ENCODE data around the gene ZFP36. TPM values are rescaled to one million over a fixed set of nuclear protein-coding genes. Genes with fewer than 3 reads are reported as not detected.
"Not testable (repeated sequence)": the region's sequence is repeated elsewhere in the genome, so short reads cannot be mapped to it uniquely, and the experiment has no call there.

ZFP36 gene
- polyA plus RNA-seq, 1 donor, result 36.5 TPM

DNA sequence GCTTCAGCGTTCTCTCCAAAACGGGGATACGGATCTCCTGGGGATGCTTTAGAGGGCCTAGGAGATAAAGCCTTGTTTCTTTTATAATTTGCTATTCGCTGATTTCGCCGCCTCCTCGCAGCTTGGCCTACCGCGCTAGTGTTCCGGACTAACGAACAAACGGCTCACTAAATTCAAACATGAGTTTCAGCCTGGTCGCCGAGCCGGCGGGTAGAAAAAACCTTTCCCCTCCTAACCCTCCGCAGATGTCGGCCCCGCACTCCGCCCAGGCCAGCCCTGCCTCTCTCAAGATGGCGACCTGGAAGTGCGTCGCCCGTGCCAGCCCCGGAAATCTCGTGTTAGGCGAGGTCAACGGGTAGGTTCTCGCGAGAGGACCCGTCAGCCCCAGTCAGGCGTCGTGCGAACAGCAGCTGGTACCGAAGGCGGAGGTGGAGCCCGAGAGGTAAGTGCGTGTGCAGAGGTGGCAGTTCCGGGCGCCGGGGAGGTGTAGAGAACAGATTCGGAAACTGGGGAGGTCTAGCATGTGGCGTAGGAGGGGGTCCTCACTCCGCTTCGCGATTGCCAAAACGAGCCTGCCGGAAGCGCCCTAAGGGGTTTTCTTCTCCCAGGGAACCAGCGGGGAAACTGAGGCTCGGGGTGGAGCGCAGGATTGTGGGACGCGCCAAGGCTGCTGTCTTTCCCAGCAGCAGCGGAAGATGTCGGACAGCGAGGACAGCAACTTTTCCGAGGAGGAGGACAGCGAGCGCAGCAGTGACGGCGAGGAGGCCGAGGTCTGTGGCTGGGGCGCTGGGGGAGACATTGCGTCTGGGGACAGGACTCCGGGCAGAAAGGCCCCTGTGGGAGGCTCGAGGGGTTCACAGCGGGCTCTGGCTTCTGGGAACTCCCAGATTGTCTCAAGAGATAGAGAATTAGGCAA, 38.8 kb downstream of the ZFP36 start, which contains the start of gene SUPT5H:
Gene SUPT5H (plus strand): TSS at position 387 of the 916 bp plus-strand sequence. CDS start 309 bp downstream, at position 696.
- DNase-seq (ENCODE audit: low read depth), result peak; percentile 86

DNA sequence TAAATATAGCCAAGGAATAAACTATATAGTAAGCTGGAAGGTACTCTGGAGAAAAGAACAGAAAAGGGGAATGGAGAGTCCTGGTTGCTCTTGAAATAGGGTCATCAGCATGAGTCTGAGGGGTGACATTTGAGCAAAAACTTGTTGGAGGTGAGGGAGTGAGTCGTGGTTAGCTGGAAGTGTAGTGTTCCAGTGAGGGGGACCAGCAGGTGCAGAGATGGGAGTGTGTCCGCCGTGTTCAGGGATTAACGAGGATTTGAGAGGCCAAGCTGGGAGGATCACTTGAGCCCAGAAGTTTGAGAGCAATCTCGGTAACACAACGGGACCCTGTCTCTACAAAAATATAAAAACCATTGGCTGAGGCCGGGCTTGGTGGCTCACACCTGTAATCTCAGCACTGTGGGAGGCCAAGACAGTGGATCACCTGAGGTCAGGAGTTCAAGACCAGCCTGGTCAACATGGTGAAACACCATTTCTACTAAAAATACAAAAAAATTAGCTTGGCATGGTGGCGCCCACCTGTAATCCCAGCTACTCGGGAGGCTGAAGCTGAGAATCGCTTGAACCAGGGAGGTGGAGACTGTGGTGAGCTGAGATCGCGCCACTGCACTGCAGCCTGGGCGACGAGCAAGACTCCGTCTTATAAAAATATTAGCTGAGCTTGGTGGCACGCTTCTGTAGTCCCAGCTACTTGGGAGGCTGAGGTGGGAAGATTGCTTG, 39.9 kb downstream of the ZFP36 start:
- no peak for DNase-seq (ENCODE audit: low read depth)

DNA sequence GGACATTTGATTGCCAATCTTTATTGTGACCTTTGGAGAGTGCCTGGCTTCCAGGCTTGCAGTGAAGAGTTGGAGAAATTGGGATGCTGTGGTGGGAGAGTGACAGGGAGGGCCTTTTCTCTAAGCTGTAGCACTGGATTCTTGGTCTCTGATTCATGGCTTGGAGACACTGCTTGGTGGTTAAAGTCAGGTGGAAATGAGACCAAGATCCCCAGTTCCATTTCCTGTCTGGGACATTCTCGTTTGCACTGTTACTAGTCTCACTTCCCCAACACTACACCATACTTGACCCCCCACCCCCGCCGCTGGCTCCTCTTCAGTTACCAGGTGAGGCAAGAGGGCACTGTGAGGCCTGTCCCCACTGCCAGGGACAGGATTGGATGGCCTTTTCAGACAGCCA, 41.6 kb downstream of the ZFP36 start:
- DNase-seq (ENCODE audit: low read depth), result no peak

DNA sequence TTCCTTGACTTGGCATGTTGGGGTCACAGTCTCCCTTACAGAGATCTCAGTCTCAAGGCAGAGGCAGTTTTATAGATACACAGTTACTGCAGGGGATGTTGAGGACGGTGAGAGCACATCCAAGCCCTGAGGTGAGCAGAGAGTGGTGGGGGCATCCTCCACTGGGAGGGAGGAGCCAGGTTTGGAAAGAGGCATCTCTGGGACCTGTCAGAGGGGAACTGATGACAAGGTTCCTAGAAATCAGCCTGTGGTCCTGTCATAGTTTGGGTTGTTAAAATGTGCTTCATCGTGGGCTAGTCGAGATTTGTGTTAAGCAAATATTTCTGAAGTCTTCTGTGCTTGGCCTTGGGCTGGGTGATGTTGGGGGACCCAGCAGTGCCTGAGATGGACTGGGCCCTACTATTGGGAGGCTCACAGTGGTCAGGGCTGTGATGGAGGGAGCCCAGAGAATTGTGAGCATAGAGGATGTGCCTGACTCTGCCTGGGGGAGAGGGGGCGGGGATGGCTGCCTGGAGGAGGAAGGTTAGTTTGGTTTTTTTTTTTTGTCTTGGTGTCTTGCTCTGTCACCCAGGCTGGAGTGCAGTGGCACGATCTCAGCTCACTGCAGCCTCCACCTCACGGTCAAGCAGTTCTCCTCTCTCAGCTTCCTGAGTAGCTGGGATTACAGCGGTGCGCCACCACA, 42.6 kb downstream of the ZFP36 start:
- no peak for DNase-seq (ENCODE audit: low read depth)

DNA sequence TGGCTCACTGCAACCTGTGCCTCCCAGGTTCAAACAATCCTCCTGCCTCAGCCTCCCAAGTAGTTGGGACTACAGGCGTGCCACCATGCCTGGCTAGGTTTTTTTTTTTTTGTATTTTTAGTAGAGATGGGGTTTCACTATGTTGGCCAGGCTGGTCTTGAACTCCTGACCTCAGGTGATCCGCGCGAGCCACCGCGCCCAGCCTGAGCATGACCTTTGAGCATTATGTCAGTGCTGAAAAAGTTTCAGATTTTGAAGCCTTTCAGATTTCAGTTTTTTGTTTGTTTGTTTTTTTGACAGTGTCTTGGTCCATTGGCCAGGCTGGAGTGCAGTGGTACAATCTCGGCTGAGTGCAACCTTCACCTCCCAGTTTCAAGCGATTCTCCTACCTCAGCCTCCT, 44.6 kb downstream of the ZFP36 start:
- not testable (repeated sequence) for DNase-seq (ENCODE audit: low read depth)

Other genes with a start within 250 kb of the ZFP36 start
- gene NCCRP1, start 209.9 kb upstream of the ZFP36 start, polyA plus RNA-seq (ENCODE audit: insufficient read length), result 0.06 TPM
- not detected for gene SYCN, start 202.6 kb upstream of the ZFP36 start, polyA plus RNA-seq (ENCODE audit: insufficient read length)
- not detected for gene IFNL3, start 161.8 kb upstream of the ZFP36 start, polyA plus RNA-seq (ENCODE audit: insufficient read length)
- gene IFNL4, start 158.0 kb upstream of the ZFP36 start, polyA plus RNA-seq (ENCODE audit: insufficient read length), result 0.10 TPM
- gene IFNL2, start 138.5 kb upstream of the ZFP36 start, polyA plus RNA-seq (ENCODE audit: insufficient read length), result not detected
- not detected for gene IFNL1, start 110.4 kb upstream of the ZFP36 start, polyA plus RNA-seq (ENCODE audit: insufficient read length)
- gene LRFN1, start 86.0 kb upstream of the ZFP36 start, polyA plus RNA-seq (ENCODE audit: insufficient read length), result 0.77 TPM
- 14.5 TPM for gene GMFG, start 70.8 kb upstream of the ZFP36 start, polyA plus RNA-seq (ENCODE audit: insufficient read length)
- 79.3 TPM for gene SAMD4B, start 64.4 kb upstream of the ZFP36 start, polyA plus RNA-seq (ENCODE audit: insufficient read length)
- gene PAF1, start 15.7 kb upstream of the ZFP36 start, polyA plus RNA-seq (ENCODE audit: insufficient read length), result 35.7 TPM
- 23.9 TPM for gene MED29, start 15.5 kb upstream of the ZFP36 start, polyA plus RNA-seq (ENCODE audit: insufficient read length)
- gene PLEKHG2, start 5.8 kb downstream of the ZFP36 start, polyA plus RNA-seq (ENCODE audit: insufficient read length), result 43.0 TPM
- 2,074 TPM for gene RPS16, start 29.1 kb downstream of the ZFP36 start, polyA plus RNA-seq (ENCODE audit: insufficient read length)
- gene SUPT5H, start 38.7 kb downstream of the ZFP36 start, polyA plus RNA-seq (ENCODE audit: insufficient read length), result 81.6 TPM
- 49.2 TPM for gene TIMM50, start 74.0 kb downstream of the ZFP36 start, polyA plus RNA-seq (ENCODE audit: insufficient read length)
- gene DLL3, start 92.1 kb downstream of the ZFP36 start, polyA plus RNA-seq (ENCODE audit: insufficient read length), result 0.10 TPM
- not detected for gene SELENOV, start 108.3 kb downstream of the ZFP36 start, polyA plus RNA-seq (ENCODE audit: insufficient read length)
- 2.0 TPM for gene EID2B, start 126.0 kb downstream of the ZFP36 start, polyA plus RNA-seq (ENCODE audit: insufficient read length)
- 8.8 TPM for gene EID2, start 133.3 kb downstream of the ZFP36 start, polyA plus RNA-seq (ENCODE audit: insufficient read length)
- 0.25 TPM for gene LGALS13, start 195.7 kb downstream of the ZFP36 start, polyA plus RNA-seq (ENCODE audit: insufficient read length)
- not detected for gene LGALS16, start 249.1 kb downstream of the ZFP36 start, polyA plus RNA-seq (ENCODE audit: insufficient read length)